ENCODE measurements around the gene DCP1B.
A peak's percentile ranks its signal among the peaks of the same experiment; 100 is the strongest.

Gene DCP1B

DNA sequence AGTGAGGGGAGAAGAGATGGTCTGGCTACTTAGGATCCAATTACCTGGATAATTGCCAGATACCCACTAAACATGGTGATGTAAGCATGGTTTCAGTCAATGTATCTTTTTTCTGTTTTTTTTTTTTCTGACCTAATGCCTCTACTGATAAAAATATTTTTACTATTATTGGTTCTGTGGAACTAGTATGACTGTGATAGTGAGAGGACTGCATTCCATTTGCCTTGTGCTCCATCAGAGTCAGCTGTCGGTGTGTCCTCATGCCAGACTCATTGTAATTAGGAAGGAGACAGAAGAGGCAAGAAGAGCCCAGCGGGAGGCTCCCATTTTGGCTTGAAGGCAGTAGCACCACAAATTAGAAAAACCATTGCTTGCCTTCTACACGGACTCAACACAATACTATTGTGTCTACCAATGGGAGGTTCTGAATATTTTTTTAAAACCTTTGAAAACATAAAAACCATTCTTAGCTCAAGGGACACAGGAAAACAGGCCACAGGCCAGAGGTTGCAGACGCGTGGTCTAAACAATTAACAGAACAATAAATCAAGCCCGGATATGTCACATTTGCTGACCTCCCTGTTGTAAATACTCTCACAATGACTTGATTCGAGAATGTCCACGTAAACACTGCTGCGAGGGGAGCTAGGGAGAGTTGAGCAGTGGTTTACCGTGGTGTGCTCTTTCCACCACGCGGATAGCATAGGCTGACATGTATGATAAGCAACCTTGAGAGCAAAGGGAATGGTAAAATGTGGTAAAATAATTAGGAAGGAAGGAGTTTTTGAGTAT lies 13.5 kb upstream of the DCP1B start:
- no peak for DNase-seq

DNA sequence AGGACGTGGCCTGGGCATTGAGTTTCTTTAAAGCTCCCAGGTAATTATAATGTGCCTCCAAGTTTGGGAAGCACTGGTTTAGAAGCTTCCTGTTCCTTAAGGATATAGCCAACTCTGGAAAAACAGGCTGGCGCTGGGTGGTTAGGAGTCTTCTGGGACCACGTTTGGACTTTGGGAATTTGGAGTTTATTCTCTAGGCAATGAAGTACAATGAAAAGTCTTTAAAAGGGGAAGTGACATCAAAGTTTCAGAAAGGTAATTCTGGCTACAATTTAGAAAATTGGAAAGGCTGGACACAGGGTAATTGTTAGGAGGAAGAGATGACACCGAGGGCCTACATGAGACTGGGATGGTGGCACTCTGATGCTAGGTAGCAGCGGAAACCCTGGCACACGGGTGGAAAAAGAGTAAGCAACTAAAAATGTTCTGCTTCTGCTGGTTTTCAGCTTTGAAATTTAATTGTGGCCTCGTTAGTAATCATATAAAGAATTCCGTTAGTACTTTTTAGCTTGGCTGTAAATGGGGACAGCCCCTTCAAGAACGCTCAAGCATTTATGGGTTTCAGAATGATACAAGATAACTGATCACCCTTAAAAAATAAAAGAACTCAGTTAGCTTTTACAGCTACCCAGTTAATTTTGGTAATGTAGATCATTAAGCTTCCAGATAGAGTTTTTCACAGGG lies 12.7 kb upstream of the DCP1B start:
- DNase-seq, result no peak

DNA sequence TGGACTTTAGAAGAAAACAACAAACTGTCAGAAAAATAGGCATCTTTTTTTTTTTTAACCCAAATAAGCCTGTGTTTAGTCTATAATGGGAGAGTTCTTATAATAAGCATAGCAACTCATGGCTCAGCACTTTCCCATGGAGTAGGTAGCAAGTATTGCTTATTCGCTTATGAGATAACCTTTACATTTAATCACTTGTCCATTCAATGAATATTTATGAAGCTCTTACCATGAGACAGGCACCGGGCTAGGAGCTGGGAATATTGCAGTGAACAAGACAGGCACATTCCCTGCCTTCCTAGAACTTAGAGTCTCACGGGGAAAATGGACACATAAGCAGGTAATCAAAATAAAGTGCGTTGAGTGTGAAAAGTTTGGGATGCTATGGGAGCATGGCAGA lies 10.0 kb upstream of the DCP1B start:
- DNase-seq, result no peak

DNA sequence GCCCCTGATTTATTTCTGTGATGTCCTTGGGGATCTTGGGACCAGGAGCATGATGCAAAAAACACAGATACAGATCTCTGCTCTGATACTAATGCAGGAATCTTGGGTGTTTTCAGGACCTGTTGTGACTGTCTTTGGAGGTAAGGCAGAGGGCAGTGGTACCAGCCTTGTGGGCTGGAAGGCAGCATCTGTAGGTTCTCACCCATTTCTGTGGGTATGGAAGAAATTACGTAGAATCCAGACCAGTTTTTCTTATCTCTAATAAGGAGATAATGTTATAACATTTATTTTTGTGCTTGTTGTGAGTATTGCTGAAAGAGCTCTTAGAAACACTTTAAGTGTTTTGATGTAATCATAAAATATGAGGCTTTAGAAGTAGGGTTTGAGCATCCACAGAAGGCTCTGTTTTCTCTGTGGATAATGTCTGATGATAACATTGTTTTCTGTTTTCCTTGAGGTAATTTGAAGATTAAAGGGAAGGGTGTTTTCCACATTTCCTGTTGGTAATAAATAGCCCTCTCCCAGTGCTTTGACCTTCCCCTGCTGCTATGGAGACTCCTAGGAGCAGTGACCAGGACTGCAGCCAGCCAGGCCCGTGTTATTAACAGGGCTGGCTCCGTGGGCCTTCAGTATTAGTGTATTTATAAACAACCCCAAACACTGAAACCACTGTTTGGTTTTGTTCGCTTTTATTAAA lies 9.4 kb upstream of the DCP1B start:
- DNase-seq, result peak in 17 of 56 donors; percentile 2 to 47 (median 14)

DNA sequence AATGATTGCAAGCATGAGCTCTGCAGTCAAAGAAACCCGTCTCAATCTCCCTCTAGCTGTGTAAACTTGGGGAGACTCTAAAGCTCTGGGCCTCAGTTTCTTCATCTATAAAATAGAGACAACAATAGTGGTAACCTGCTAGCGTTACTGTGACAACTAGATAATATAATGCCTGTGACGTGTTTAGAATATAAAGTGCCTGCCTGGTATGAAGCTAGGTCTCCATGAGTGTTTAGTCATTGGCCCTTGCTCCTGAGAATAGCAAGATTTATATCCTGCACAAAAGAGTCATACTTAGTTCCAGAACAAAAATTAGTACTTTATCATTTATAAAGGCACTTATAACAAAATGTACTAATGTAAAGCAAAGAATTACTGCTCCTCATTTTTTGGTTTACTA lies 8.8 kb upstream of the DCP1B start:
- no peak for DNase-seq

DNA sequence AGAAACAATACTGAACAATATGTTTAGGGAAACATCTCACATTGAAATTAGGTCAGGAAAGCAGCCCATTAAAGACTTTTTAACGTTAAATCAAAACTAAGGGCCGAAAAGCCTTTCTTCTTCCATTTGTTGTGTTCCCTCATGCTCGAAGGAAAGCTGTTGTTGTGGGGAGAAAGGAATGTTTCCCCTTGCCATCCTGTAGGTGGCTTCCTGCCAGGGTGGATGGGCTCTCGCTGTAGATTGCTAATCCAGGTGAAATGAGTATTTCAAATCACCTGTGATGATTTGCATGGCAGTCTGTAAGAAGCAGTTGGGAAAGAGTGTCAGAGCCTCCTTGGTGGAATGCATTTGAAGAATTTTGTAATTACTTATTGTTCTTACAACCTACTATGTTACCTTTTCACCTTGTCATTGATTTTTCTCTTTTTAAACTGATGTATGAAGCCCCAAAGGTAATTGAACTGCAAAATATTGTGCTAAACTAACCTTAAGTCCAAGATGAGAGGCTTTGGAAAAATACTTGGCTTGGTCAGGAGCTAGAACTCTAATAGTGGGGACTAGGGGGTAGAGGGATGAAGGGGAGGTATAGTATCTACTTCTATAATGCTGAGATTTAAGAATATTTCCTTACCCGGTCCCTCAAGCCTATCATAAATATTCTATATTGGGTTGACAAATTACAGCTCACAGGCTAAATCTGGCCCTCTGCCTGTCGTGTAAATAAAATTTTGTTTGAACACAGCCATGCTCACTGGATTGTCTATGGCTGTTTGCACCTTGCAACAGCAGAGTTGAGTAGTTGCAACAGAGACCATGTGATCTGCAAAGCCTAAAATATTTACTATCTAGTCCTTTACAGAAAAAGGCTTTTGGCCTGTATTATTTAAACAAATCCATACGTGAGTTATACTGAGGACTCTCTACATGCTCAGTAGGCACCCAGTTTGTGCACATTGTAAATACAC lies 7.7 kb upstream of the DCP1B start:
- no peak for DNase-seq

DNA sequence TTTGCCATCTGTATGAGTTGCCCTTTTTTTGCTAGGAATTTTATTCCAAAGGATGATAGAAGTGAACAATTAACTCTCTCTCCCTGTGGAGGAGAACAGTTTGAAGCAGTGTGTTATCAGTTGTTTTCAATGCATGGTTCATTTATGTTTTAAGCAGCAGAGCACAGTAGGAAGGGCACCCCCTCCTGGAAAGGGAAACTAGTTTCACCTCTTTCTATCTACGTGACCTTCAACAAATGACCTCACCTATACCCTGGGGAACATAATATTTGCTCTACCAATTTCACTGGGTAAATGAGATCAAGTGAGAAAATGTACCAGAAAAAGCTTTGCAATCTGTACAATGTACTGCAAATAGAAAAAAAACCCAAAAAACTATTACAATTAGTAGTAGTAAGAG lies 5.4 kb upstream of the DCP1B start:
- DNase-seq, result no peak

DNA sequence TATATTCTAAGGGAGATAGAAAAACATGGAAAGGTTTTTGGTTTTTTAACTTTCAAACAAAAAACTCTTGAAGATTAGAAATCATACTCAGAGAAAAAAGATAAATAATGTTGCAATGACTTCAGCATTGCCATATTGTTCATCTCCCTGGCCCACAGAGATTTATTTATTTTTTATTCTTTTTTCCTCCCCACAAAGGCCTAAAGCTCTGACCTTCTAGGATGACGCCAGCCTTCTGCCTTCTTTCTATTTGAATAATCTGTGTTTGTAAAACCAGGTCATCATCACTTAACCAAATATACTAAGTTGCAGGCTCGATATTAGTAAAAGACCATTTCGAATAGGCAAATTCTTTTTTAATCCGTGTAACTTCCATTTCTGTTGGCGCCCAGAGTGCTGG lies 4.4 kb upstream of the DCP1B start:
- DNase-seq, result no peak

DNA sequence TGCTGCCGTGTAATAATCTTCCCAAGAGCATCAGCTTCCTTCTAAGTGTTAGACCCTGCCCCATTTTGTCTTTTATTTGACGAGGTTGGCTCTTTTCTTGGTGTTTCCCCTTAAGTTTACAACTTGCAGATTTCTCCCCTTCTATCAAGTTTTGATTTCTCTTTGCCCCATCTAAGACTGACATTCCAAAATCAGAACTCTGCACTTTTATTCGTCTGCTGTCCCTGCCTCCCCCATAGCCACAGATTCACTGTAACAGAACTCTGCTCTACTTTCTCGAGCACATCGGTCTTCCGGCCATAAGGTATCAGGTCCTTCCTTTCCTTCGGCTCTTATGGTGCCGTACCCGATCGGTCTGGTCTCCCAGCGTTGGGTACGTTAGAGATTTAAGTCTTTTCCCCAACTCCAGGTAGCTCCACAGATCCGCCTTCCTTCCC lies 563 bp downstream of the DCP1B start:
- DNase-seq, result no peak

DNA sequence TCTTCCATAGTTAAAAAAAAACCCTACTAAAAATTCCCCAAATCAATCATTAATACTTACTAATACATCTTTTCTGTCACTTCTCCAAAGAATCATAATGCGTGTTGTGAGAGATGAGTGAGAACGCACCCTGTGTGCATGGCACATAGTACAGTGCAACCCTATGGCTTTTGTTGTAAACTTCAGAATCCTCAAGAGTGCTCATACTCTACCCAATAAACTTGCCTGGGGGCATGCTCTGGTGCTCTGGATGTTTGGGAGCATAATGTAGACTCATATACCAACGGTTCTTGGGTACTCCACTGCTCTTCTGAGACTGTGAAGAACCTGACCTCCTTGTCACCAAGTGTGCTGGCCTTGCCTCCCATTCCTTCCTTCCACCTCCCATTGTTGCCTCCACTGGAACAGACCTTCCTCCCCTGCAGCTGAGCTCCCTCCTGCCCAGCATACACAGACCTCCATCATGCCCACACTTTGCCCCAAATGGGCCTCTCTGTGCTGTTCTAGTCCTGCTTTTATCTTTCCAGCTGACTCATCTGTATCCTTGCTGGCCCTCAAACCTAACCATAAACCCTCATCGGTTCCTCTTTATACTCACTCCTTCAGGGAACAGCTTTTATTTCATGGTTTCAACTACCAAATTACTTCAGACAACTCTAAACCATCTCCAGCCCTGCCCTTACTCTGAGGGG lies 8.9 kb downstream of the DCP1B start:
- DNase-seq, result no peak

DNA sequence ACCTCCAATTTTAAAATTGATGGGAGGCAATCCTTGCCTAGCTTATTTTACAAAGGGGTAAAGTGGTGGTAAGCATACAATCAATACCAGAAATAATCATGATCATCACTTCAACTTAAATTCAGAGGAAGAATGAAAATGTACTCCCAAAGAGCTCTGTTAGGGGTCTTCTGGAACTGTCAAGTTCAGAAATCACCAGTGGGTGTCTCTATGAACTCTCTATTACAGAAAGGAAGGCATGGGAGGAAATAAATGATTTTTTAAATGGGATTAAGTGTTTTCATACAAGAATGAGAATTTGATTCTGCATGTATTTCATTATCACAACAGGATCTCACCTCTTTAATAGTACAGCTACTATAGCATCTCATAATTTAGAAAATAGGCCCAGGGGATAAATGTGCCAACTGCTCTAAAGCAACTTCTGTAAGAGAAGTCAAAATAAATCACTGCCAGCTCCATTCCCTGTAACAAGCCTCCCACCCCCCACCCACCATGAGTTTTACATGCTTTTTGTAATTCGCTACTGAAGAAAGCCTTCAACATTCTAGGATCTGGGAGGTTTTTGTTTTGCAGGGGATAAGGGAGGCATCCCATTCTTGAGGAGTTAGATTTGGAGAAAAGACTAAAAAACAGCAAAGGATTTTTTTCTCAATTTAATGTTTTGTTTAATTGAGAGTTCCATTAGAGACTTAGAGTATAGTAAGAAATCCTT lies 9.7 kb downstream of the DCP1B start:
- DNase-seq, result no peak

DNA sequence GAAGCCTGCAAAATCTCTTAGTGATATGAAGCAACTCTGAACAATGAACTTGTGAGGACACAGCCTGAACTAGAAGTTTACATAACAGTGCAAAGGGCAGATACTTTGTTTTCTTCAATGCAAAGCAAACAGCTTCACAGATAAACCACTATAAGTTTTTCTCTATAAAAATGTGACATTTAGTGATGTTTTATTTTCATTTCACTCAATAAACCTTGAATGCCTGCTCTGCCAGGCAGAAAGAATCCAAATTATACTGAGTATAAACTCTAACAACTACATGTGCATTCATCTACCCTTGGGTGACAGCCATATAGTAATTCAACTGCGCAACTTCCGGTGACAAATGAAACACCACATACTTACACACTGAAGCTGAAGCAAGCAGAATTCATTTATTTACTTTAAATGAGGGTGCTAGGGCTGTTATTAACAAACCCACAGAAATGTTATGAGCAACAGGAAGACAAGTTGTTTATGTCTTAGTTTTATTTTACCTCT lies 10.3 kb downstream of the DCP1B start:
- no peak for DNase-seq

DNA sequence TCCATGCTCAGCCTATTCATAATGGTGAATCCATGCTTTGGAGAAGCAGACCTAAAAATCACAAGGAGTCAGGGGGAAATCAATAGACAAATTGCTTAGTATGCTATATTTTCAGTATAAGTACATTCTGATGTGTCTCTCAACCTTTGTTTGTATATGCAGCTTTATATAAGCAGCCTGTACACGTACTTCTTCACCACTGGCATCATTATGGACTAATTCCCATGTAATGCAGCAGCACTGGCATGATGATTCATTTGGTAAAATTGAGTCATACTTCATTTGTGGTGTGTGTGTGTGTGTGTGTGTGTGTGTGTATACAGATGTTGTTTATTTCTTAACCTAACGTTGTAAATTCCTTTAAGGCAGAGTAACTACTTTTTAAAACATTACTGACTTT lies 10.9 kb downstream of the DCP1B start:
- no peak for DNase-seq

DNA sequence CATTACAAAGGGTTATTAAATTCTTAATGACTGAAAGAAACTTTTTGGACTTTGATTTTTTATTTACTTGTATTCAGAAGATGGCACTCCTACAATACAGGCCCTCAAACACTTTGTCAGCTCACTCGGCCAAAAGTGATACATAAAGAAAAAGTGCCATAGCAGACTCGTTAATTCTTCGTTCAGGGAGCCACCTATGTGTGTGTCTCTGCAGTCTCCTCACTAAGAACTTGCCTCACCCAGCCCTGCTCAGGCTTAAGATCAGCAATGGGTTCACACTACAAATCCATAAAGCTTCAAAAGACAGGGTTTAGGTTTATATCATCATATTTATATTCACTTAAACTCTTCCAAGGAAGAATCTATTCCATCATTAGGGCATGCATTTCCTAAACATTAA lies 11.5 kb downstream of the DCP1B start:
- no peak for DNase-seq

DNA sequence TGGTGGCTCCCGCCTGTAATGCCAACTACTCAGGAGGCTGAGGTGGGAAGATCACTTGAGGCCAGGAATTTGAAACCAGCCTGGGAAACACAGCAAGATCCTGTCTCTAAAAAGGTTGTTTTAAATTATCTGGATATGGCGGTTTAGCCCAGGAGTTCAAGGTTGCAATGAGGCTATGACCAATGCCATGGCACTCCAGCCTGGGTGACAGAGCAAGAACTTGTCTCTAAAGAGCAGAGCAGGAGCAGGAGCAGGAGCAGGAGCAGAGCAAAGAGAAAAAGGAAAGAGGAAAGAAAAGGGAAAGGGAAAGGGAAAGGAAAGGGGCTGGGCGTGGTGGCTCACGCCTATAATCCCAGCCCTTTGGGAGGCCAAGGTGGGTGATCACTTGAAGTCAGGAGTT lies 15.1 kb downstream of the DCP1B start:
- DNase-seq, result no peak

DNA sequence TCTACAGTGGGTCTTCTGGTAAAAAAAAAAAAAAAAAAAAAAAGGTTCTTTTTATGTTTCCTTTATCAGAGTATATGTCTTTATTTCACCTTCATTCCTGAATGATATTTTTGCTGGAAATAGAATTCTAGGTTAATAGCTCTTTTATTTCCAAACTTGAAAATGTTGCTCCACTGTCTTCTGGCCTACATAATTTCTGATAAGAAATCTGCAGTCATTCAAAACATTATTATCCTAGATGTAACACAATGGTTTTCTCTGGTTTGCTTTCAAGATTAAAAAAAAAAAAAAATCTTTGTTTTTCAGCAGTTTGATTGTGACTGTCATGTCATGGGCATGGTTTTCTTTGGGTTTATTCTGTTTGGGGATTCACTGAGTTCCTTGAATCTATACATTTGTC lies 19.5 kb downstream of the DCP1B start:
- no peak for DNase-seq

DNA sequence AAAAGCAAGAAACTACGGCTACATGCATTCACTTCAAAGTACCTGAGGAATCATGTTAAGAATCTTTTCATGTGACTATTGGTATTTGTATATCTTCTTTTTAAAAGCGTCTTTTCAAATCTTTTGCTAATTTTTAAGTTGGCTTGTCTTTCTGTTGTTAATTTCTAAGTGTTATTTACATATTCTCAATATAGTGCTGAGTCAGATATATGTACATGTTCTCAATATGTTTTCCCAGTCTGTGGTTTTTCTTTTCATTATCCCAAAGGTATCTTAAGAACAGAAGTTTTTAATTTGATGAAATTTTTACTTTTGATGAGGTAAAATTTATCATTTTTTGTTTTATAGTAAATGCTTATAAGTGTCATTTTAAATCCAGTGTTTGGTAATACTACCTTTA lies 24.0 kb downstream of the DCP1B start:
- no peak for DNase-seq

DNA sequence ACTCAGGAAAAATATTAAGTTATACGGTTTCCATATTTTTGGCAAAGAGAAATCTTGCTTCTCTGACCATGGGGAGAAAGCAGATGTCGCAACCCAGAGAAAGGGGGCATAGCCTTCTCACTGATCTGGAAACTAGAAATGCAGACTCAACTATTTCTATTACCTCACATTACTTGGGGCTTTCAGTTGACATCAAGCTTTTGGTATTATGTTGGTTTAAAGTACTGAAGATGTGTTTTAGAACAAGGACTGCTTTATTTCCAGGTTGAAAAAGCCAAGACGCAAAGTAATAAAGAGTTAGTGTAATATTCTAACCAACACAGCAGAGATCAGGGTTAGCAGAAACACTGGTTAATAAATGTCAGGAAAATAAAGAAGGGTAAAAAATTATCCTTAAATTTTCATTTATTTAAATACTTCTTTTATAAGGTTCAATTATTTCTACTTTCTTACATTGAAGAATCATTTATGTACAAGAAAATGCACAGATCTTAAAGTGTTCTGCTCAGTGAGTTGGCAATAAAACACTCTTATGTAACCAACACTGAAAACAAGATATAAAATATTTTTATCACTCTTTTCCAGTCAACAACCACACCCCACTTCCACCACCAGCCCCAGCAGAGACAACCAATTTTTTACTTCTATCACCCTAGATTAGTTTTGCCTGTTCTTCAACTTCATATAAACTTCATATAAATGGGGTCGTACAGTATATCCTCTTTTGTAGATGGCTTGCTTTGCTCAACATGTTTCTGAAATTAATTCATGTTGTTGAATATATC lies 26.0 kb downstream of the DCP1B start:
- no peak for DNase-seq

DNA sequence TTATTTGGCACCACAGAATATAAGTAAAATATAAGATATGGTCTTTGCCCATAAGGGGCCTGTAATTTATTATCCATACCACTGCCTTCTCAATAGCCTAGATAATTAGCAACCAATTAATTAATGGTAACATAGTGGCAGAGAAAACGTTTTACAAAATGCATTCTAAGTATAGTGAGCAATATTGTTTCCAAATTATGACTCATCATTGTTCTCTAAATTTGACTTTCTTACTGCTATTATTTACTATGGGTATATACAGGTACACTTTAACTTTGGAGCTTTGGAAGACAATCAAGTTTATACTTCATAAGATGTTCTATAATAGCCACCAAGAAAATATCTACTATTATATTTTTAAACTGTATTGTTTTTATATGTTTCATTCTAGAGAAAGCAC lies 26.7 kb downstream of the DCP1B start:
- no peak for DNase-seq

Measured in amygdala (tissue), 56 donors.